ENCODE data around the gene MARCHF3. TPM values are rescaled to one million over a fixed set of nuclear protein-coding genes. Genes with fewer than 3 reads are reported as not detected.

MARCHF3 gene
- total RNA-seq, 1 experiment from 2014 or later = 16.1 TPM

DNA sequence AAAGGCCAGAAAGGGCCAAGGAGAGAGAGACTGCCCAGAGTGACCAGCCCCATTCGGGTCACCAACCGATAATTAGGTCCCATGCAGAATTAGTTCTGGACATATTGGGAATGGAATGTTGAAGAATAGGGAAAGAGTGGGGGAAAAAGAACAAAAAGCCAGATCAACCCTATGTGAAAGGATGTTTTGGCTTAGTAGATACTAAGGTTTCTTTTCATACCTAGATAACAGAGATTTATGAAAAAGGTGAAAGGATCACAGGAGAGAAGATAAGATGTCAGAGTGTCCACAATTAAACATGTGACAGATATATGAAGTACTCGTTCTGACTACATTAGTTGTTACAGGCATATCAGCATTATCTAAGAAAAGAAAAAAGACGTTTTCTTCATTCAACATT lies 52.1 kb downstream of the MARCHF3 start:
- ATAC-seq (no peak), DNase-seq (ENCODE audit: low spot score) (no peak)
- ChIA-PET CTCF (no interaction called here), POLR2A (no interaction called here)
- H3K27me3 Mint-ChIP-seq (ENCODE audit: low read depth) = no peaks in the 10 kb centered on the region
- no peak overlapping the region for H3K27ac Mint-ChIP-seq
- no peak overlapping the region for H3K4me3 Mint-ChIP-seq
- TF ChIP-seq, protein P1, sequence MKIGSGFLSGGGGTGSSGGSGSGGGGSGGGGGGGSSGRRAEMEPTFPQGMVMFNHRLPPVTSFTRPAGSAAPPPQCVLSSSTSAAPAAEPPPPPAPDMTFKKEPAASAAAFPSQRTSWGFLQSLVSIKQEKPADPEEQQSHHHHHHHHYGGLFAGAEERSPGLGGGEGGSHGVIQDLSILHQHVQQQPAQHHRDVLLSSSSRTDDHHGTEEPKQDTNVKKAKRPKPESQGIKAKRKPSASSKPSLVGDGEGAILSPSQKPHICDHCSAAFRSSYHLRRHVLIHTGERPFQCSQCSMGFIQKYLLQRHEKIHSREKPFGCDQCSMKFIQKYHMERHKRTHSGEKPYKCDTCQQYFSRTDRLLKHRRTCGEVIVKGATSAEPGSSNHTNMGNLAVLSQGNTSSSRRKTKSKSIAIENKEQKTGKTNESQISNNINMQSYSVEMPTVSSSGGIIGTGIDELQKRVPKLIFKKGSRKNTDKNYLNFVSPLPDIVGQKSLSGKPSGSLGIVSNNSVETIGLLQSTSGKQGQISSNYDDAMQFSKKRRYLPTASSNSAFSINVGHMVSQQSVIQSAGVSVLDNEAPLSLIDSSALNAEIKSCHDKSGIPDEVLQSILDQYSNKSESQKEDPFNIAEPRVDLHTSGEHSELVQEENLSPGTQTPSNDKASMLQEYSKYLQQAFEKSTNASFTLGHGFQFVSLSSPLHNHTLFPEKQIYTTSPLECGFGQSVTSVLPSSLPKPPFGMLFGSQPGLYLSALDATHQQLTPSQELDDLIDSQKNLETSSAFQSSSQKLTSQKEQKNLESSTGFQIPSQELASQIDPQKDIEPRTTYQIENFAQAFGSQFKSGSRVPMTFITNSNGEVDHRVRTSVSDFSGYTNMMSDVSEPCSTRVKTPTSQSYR (CRISPR knock-in tag; IDR thresholded peaks at IDR 0.05) = no peak
- TF ChIP-seq, protein P2, sequence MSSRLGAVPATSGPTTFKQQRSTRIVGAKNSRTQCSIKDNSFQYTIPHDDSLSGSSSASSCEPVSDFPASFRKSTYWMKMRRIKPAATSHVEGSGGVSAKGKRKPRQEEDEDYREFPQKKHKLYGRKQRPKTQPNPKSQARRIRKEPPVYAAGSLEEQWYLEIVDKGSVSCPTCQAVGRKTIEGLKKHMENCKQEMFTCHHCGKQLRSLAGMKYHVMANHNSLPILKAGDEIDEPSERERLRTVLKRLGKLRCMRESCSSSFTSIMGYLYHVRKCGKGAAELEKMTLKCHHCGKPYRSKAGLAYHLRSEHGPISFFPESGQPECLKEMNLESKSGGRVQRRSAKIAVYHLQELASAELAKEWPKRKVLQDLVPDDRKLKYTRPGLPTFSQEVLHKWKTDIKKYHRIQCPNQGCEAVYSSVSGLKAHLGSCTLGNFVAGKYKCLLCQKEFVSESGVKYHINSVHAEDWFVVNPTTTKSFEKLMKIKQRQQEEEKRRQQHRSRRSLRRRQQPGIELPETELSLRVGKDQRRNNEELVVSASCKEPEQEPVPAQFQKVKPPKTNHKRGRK (CRISPR knock-in tag; IDR thresholded peaks at IDR 0.05; ENCODE audit: borderline replicate concordance) = no peak
- TF ChIP-seq, protein P3, sequence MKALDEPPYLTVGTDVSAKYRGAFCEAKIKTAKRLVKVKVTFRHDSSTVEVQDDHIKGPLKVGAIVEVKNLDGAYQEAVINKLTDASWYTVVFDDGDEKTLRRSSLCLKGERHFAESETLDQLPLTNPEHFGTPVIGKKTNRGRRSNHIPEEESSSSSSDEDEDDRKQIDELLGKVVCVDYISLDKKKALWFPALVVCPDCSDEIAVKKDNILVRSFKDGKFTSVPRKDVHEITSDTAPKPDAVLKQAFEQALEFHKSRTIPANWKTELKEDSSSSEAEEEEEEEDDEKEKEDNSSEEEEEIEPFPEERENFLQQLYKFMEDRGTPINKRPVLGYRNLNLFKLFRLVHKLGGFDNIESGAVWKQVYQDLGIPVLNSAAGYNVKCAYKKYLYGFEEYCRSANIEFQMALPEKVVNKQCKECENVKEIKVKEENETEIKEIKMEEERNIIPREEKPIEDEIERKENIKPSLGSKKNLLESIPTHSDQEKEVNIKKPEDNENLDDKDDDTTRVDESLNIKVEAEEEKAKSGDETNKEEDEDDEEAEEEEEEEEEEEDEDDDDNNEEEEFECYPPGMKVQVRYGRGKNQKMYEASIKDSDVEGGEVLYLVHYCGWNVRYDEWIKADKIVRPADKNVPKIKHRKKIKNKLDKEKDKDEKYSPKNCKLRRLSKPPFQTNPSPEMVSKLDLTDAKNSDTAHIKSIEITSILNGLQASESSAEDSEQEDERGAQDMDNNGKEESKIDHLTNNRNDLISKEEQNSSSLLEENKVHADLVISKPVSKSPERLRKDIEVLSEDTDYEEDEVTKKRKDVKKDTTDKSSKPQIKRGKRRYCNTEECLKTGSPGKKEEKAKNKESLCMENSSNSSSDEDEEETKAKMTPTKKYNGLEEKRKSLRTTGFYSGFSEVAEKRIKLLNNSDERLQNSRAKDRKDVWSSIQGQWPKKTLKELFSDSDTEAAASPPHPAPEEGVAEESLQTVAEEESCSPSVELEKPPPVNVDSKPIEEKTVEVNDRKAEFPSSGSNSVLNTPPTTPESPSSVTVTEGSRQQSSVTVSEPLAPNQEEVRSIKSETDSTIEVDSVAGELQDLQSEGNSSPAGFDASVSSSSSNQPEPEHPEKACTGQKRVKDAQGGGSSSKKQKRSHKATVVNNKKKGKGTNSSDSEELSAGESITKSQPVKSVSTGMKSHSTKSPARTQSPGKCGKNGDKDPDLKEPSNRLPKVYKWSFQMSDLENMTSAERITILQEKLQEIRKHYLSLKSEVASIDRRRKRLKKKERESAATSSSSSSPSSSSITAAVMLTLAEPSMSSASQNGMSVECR (CRISPR knock-in tag; IDR thresholded peaks at IDR 0.05; ENCODE audit: borderline replicate concordance) = no peak
- TF ChIP-seq CREB1 (CRISPR knock-in tag; IDR thresholded peaks at IDR 0.05) (no peak), ESRRA (CRISPR knock-in tag; IDR thresholded peaks at IDR 0.05; ENCODE audit: borderline replicate concordance) (no peak), SMAD3 (CRISPR knock-in tag; IDR thresholded peaks at IDR 0.05; ENCODE audit: borderline replicate concordance) (no peak), NFE2L1 (CRISPR knock-in tag; IDR thresholded peaks at IDR 0.05) (no peak), ZBTB21 (CRISPR knock-in tag; IDR thresholded peaks at IDR 0.05; ENCODE audit: borderline replicate concordance) (no peak), ZNF317 (CRISPR knock-in tag; IDR thresholded peaks at IDR 0.05; ENCODE audit: borderline replicate concordance, low read depth) (no peak), JAZF1 (CRISPR knock-in tag; IDR thresholded peaks at IDR 0.05) (no peak), GABPB1 (CRISPR knock-in tag; IDR thresholded peaks at IDR 0.05) (no peak)
- TF ChIP-seq, protein P4, sequence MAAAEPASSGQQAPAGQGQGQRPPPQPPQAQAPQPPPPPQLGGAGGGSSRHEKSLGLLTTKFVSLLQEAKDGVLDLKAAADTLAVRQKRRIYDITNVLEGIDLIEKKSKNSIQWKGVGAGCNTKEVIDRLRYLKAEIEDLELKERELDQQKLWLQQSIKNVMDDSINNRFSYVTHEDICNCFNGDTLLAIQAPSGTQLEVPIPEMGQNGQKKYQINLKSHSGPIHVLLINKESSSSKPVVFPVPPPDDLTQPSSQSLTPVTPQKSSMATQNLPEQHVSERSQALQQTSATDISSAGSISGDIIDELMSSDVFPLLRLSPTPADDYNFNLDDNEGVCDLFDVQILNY (CRISPR knock-in tag; IDR thresholded peaks at IDR 0.05) = no peak
- TF ChIP-seq, protein P5, sequence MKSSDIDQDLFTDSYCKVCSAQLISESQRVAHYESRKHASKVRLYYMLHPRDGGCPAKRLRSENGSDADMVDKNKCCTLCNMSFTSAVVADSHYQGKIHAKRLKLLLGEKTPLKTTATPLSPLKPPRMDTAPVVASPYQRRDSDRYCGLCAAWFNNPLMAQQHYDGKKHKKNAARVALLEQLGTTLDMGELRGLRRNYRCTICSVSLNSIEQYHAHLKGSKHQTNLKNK (CRISPR knock-in tag; IDR thresholded peaks at IDR 0.05) = no peak
- TF ChIP-seq, protein P6, sequence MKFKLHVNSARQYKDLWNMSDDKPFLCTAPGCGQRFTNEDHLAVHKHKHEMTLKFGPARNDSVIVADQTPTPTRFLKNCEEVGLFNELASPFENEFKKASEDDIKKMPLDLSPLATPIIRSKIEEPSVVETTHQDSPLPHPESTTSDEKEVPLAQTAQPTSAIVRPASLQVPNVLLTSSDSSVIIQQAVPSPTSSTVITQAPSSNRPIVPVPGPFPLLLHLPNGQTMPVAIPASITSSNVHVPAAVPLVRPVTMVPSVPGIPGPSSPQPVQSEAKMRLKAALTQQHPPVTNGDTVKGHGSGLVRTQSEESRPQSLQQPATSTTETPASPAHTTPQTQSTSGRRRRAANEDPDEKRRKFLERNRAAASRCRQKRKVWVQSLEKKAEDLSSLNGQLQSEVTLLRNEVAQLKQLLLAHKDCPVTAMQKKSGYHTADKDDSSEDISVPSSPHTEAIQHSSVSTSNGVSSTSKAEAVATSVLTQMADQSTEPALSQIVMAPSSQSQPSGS (CRISPR knock-in tag; IDR thresholded peaks at IDR 0.05; ENCODE audit: borderline replicate concordance, low read depth) = no peak
- TF ChIP-seq, protein P7, sequence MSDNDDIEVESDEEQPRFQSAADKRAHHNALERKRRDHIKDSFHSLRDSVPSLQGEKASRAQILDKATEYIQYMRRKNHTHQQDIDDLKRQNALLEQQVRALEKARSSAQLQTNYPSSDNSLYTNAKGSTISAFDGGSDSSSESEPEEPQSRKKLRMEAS (CRISPR knock-in tag; IDR thresholded peaks at IDR 0.05) = no peak
- TF ChIP-seq, protein P8, sequence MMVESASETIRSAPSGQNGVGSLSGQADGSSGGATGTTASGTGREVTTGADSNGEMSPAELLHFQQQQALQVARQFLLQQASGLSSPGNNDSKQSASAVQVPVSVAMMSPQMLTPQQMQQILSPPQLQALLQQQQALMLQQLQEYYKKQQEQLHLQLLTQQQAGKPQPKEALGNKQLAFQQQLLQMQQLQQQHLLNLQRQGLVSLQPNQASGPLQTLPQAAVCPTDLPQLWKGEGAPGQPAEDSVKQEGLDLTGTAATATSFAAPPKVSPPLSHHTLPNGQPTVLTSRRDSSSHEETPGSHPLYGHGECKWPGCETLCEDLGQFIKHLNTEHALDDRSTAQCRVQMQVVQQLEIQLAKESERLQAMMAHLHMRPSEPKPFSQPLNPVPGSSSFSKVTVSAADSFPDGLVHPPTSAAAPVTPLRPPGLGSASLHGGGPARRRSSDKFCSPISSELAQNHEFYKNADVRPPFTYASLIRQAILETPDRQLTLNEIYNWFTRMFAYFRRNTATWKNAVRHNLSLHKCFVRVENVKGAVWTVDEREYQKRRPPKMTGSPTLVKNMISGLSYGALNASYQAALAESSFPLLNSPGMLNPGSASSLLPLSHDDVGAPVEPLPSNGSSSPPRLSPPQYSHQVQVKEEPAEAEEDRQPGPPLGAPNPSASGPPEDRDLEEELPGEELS (CRISPR knock-in tag; IDR thresholded peaks at IDR 0.05) = no peak
- TF ChIP-seq, protein P9, sequence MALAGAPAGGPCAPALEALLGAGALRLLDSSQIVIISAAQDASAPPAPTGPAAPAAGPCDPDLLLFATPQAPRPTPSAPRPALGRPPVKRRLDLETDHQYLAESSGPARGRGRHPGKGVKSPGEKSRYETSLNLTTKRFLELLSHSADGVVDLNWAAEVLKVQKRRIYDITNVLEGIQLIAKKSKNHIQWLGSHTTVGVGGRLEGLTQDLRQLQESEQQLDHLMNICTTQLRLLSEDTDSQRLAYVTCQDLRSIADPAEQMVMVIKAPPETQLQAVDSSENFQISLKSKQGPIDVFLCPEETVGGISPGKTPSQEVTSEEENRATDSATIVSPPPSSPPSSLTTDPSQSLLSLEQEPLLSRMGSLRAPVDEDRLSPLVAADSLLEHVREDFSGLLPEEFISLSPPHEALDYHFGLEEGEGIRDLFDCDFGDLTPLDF (CRISPR knock-in tag; IDR thresholded peaks at IDR 0.05) = no peak
- H3K9me3 Mint-ChIP-seq = no peaks in the 10 kb centered on the region
- no peaks in the 10 kb centered on the region for H3K36me3 Mint-ChIP-seq
- H3K4me1 Mint-ChIP-seq = peaks cover 28% of the 10 kb centered on the region

Data from WTC11 (cell line).